GM12878 (cell line): ENCODE measurements around the gene RPL10. TPM values are rescaled to one million over a fixed set of nuclear protein-coding genes. Genes with fewer than 3 reads are reported as not detected.

ENCODE experiments used
- BCL11A ChIP-seq: IDR thresholded peaks from 2 replicates; pipeline ENCODE4 v1.6.1; 2011; ENCODE audit warnings: low read depth, low read length
- BRCA1 ChIP-seq: IDR thresholded peaks from 2 replicates; pipeline ENCODE4 v1.6.1; 2011; ENCODE audit warnings: low read depth, low read length, improper control_type of control experiment
- CEBPZ ChIP-seq: fragments of 150-350 bp; IDR thresholded peaks from 2 replicates; pipeline ENCODE4 v1.6.1; 2016; ENCODE audit warnings: low read depth, low read length
- CREB1 ChIP-seq: IDR thresholded peaks from 2 replicates; pipeline ENCODE4 v1.6.1; 2012; ENCODE audit warnings: low read depth, mild to moderate bottlenecking, inconsistent platforms
- E2F4 ChIP-seq: IDR thresholded peaks from 2 replicates; pipeline ENCODE4 v1.6.1; 2012; ENCODE audit warnings: low read depth, low read length, improper control_type of control experiment
- HDAC6 ChIP-seq: fragments of 200-600 bp; sonication (generic); IDR thresholded peaks from one replicate; pipeline ENCODE4 v1.8.0; 2017; ENCODE audit warnings: antibody characterized with exemption; ENCODE audit not compliant: unreplicated experiment
- MAX ChIP-seq: IDR thresholded peaks from 2 replicates; pipeline ENCODE4 v1.6.1; 2012; ENCODE audit warnings: low read depth, low read length, improper control_type of control experiment
- MEF2B ChIP-seq: fragments of 450-650 bp; IDR thresholded peaks from 2 replicates; pipeline ENCODE4 v1.6.1; 2018; ENCODE audit warnings: mild to moderate bottlenecking, moderate library complexity; ENCODE audit not compliant: partially characterized antibody, poor library complexity, severe bottlenecking
- MXI1 ChIP-seq: fragments of 150-350 bp; IDR thresholded peaks from 2 replicates; pipeline ENCODE4 v1.6.1; 2011; ENCODE audit warnings: low read depth, mild to moderate bottlenecking, inconsistent platforms, low read length, improper control_type of control experiment
- NFYA ChIP-seq: IDR thresholded peaks from 2 replicates; pipeline ENCODE4 v1.6.1; 2011; ENCODE audit warnings: low read depth, mild to moderate bottlenecking, low read length, improper control_type of control experiment, borderline replicate concordance
- NR2C2 ChIP-seq: IDR thresholded peaks from 2 replicates; pipeline ENCODE4 v1.6.1; 2011; ENCODE audit warnings: borderline replicate concordance, low read depth; ENCODE audit not compliant: control insufficient read depth, insufficient read length
- PAX5 ChIP-seq: IDR thresholded peaks from 2 replicates; pipeline ENCODE4 v1.6.1; 2011; ENCODE audit warnings: low read depth, low read length, borderline replicate concordance
- PML ChIP-seq: IDR thresholded peaks from 2 replicates; pipeline ENCODE4 v1.6.1; 2012; ENCODE audit warnings: low read length, inconsistent platforms
- POLR2AphosphoS5 ChIP-seq: IDR thresholded peaks from 2 replicates; pipeline ENCODE4 v1.6.1; 2011; ENCODE audit warnings: mild to moderate bottlenecking, low read length, inconsistent platforms
- REST ChIP-seq: IDR thresholded peaks from 2 replicates; pipeline ENCODE4 v1.6.1; 2012; ENCODE audit warnings: mild to moderate bottlenecking, low read depth, low read length
- SREBF1 ChIP-seq: IDR thresholded peaks from 2 replicates; pipeline ENCODE4 v1.6.1; 2012; ENCODE audit warnings: mild to moderate bottlenecking, low read length
- TARDBP ChIP-seq: IDR thresholded peaks from 2 replicates; pipeline ENCODE4 v1.6.1; 2016; ENCODE audit warnings: borderline replicate concordance
- USF1 ChIP-seq: IDR thresholded peaks from 2 replicates; pipeline ENCODE4 v1.6.1; 2011; ENCODE audit warnings: borderline replicate concordance, low read depth, mild to moderate bottlenecking, moderate library complexity, mixed read lengths, low read length; ENCODE audit not compliant: insufficient read depth; ENCODE audit errors: extremely low read length
- ZNF207 ChIP-seq: fragments of 450-650 bp; IDR thresholded peaks from 2 replicates; pipeline ENCODE4 v1.6.1; 2014; ENCODE audit warnings: antibody characterized with exemption, mild to moderate bottlenecking, borderline replicate concordance
- ZNF622 ChIP-seq: fragments of 450-650 bp; IDR thresholded peaks from 2 replicates; pipeline ENCODE4 v1.6.1; 2017; ENCODE audit warnings: mild to moderate bottlenecking, inconsistent platforms
- ZZZ3 ChIP-seq: IDR thresholded peaks from 2 replicates; pipeline ENCODE4 v1.6.1; 2011; ENCODE audit warnings: low read depth; ENCODE audit not compliant: control insufficient read depth, insufficient read length
- polyA plus RNA-seq, 11 experiments: library from polyadenylated mRNA; depleted of rRNA in 4 of 11; unstranded in 6 of 11; stranded (reverse) in 5 of 11; fragments of >200 nt; fragmentation: Nextera tagmentation in 4 of 11; fragmentation: Illumina TruSeq in 1 of 11; extraction: Ambion mirVana in 4 of 11; extraction: Trizol in 1 of 11; gene quantifications; 1 replicate in 1 of 11; 2 replicates in 10 of 11; pipeline versions ENCODE4 v1.2.1 to v1.2.3, GENCODE V29; 2011 to 2016; ENCODE audit warnings: inconsistent platforms in 2 of 11, missing spikeins in 2 of 11, low read depth in 1 of 11
- total RNA-seq, 4 experiments: library from RNA; depleted of rRNA in 3 of 4; stranded (reverse); fragments of >200 nt in 3 of 4; fragmentation: Illumina TruSeq in 1 of 4; extraction: Trizol in 1 of 4; gene quantifications; 2 replicates each; pipeline versions ENCODE4 v1.2.1 to v1.2.3, GENCODE V29; 2013 to 2021

The RPL10 gene
- total and polyA plus RNA-seq, 10 of the 15 experiments (the other 5 are each of a cell fraction or from before 2014, with no cell fraction given) = 1,938 to 7,222 (median 4,494) TPM

- TF ChIP-seq E2F4 (no peak), CREB1 (peak; percentile 61; the same call in 1 of the 2 replicates), ZNF207 (no peak), MEF2B (no peak), PAX5 (no peak), MAX (peak; percentile 70; the same call in 1 of the 2 replicates), NR2C2 (no peak), POLR2AphosphoS5 (peak; percentile 9; the same call in 1 of the 2 replicates), ZNF622 (no peak), MXI1 (peak; percentile 88), CEBPZ (no peak), BCL11A (no peak), PML (peak; percentile 45; the same call in 1 of the 2 replicates), TARDBP (no peak), BRCA1 (no peak), USF1 (peak; percentile 50), SREBF1 (no peak), NFYA (no peak), HDAC6 (peak; percentile 81), ZZZ3 (no peak), REST (no peak)
Observed at GRCh38 chrX:154398668-154399526, 720 bp downstream of the RPL10 start (continued).
